ENCODE measurements around the gene SLC25A23. TPM values are rescaled to one million over a fixed set of nuclear protein-coding genes. Genes with fewer than 3 reads are reported as not detected.

Gene SLC25A23
- total RNA-seq, 4 donors from 2014 or later: 41.5 to 95.9 (median 64.0) TPM

DNA sequence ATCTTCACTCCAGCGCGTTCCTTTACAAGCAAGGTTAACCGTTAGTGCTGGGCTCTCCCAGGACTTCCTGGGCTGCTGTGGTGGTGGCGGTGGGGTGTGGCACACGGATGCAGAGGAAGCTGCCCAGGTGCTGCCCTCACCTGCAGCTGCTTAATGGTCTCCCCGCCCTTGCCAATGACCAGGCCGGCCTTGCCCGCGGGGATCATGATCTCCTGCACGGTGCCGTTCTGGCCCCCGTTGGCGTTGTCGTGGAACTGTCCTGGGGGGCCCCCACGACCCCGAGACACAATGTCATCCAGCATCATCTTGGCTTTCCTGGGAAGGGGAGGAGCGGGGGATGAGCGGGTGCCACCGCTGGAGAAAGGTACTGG lies 41.0 kb downstream of the SLC25A23 start:
- peaks cover 65 to 89% (median 73%) of the 10 kb centered on the region in 3 donors for H3K36me3 ChIP-seq
- WGBS, 2 donors: 73 to 80% methylated on average over 1 to 3 of the region's 19 CpGs
- TF ChIP-seq, protein P1, sequence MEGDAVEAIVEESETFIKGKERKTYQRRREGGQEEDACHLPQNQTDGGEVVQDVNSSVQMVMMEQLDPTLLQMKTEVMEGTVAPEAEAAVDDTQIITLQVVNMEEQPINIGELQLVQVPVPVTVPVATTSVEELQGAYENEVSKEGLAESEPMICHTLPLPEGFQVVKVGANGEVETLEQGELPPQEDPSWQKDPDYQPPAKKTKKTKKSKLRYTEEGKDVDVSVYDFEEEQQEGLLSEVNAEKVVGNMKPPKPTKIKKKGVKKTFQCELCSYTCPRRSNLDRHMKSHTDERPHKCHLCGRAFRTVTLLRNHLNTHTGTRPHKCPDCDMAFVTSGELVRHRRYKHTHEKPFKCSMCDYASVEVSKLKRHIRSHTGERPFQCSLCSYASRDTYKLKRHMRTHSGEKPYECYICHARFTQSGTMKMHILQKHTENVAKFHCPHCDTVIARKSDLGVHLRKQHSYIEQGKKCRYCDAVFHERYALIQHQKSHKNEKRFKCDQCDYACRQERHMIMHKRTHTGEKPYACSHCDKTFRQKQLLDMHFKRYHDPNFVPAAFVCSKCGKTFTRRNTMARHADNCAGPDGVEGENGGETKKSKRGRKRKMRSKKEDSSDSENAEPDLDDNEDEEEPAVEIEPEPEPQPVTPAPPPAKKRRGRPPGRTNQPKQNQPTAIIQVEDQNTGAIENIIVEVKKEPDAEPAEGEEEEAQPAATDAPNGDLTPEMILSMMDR (IDR thresholded peaks at IDR 0.05): no peak
- no peak for TF ChIP-seq POLR2A (IDR thresholded peaks at IDR 0.05)
- no peak overlapping the region for H3K27ac ChIP-seq
- intact Hi-C loops (cut with DNase I): no loop called here
- H3K4me1 ChIP-seq: peaks cover 8 to 36% (median 19%) of the 10 kb centered on the region in 3 donors
- no peaks in the 10 kb centered on the region for H3K9me3 ChIP-seq
- H3K4me3 ChIP-seq: no peak overlapping the region
- no peaks in the 10 kb centered on the region for H3K27me3 ChIP-seq
- DNase-seq: no peak

DNA sequence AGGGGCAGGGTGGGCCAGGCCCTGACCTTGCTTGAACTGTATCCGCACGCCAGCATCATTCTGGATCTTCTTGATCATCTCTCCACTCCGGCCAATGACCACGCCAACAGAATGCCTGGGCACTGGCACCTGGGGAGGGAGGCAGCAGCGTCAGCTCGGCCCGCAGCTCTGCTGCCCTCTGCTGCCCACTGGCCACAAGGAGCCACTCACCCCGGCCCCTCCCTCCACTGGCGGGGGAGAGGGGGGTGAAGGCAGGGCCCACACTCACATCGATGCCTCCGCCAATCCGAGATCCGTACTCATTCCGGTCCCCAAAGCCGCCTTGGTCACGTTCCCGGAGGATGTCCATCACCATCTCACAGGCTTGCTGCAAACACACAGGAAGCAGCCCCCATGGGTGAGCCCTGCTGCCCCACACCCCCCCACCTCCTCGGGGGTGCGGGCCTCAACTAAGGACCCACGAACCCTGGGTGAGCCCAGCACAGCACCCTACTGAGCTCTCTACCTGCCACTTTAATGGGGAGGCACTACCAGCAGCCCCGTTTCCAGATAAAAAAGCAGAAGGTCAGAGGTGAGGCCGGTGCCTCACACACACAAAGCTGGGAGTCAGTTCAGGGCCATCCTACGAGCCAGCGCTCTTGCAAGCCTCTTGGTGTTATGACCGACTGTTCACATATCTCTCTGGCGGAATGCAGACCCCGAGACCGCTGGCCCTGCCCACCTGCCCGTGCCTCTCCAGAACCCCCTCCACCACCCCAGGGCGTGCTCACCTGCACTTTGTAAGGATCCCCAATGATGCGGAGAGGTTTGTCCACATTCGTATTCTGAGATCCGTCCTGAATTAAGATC lies 41.7 kb downstream of the SLC25A23 start:
- H3K36me3 ChIP-seq: peaks cover 65 to 94% (median 73%) of the 10 kb centered on the region in 3 donors
- 79 to 90% methylated on average over 9 to 20 of the region's 33 CpGs for WGBS, 2 donors

DNA sequence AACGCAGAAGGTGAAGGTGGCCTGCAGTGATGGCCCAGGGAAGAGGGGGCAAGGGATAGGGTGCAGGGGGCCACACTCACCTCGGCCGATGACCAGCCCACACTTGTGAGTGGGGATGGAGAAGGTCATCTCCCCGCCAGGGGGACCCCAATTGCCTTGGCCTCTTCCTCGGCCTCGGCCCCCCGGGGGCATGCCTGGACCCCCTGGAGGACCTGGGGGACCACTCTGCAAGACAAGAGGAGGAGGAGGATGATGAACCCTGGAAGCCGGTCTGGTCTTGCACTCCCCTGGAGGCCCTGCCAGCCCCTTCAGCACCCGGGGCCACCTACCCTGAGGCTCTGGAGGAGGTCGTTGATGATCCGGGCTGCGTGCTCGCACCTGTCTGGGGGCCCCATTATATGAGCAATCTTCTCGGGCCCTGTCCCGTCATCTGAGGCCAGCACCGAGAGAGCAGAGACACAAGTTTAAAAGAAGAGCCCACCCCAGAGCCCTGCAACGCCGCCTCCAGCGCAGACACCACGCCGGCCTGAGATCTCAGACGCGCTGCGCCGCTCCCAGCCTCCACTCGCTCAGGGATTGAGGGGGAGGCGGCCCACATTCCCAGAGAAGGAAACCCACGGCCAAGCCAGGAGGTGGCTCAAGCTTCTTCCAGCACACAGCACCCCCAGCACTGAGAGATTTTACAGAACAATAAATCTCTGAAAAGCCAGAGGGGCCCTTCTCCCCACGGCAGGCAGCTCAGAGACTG lies 42.8 kb downstream of the SLC25A23 start:
- H3K4me3 ChIP-seq: no peak overlapping the region
- TF ChIP-seq, protein P1 (IDR thresholded peaks at IDR 0.05): no peak
- no peak for TF ChIP-seq POLR2A (IDR thresholded peaks at IDR 0.05)
- no peak overlapping the region for H3K27ac ChIP-seq
- H3K4me1 ChIP-seq: peaks cover 0 to 19% (median 2%) of the 10 kb centered on the region in 3 donors
- WGBS, 2 donors: 92 to 94% methylated on average over 15 of the region's 29 CpGs
- H3K27me3 ChIP-seq: no peaks in the 10 kb centered on the region
- H3K36me3 ChIP-seq: peaks cover 65 to 87% (median 73%) of the 10 kb centered on the region in 3 donors
- intact Hi-C loops (cut with DNase I): no loop called here
- no peaks in the 10 kb centered on the region for H3K9me3 ChIP-seq
- no peak for DNase-seq

More for the DNA sequence above, 41.7 kb downstream of the SLC25A23 start:
- no peak overlapping the region for H3K4me3 ChIP-seq
- TF ChIP-seq, protein P1 (IDR thresholded peaks at IDR 0.05): peak in 2 of 6 experiments; percentile 3 to 22
- no peak for TF ChIP-seq POLR2A (IDR thresholded peaks at IDR 0.05)
- intact Hi-C loops (cut with DNase I): no loop called here
- DNase-seq: no peak
- peak overlapping the region in 1 of 4 donors; percentile 3 for H3K27ac ChIP-seq
- H3K9me3 ChIP-seq: no peaks in the 10 kb centered on the region
- H3K27me3 ChIP-seq: no peaks in the 10 kb centered on the region
- H3K4me1 ChIP-seq: peaks cover 6 to 30% (median 13%) of the 10 kb centered on the region in 3 donors

DNA sequence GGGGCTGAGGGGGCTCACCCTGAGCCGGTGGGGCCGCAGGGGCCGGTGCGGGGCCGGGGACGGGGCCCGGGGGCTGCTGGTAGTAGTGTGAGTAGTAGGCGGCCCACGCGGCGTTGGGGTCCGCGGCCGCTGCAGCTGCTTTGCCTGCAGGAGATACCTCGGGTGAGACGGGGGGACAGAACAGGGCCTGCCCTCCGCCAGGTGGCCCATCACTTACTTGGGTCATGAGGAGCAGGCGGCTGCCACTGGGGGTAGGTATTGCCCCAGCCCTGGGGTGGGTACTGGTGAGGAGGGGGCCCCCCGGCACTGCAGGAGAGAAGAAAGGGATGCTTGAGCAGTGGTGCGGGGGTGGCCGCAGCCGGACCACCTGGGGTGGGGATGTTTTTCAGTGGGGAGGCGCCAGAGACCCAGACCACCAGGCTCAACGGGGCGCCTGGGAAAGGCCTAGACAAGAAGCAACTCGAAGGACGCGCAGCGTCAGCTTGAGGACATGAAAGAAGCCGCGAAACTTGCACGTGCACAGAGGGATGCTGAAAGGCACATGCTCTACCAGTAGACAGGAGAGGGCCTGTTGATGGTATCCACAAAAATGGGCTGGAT lies 43.9 kb downstream of the SLC25A23 start:
- WGBS, 2 donors: 89 to 95% methylated on average over 14 to 23 of the region's 32 CpGs
- no peak for DNase-seq
- TF ChIP-seq, protein P1 (IDR thresholded peaks at IDR 0.05): no peak
- H3K4me1 ChIP-seq: peaks cover 0 to 9% (median 0%) of the 10 kb centered on the region in 3 donors
- no peak overlapping the region for H3K4me3 ChIP-seq
- H3K27ac ChIP-seq: no peak overlapping the region
- H3K36me3 ChIP-seq: peaks cover 63 to 76% (median 65%) of the 10 kb centered on the region in 3 donors
- H3K9me3 ChIP-seq: no peaks in the 10 kb centered on the region
- H3K27me3 ChIP-seq: no peaks in the 10 kb centered on the region
- intact Hi-C loops (cut with DNase I): no loop called here
